ENCODE data around the gene MEDAG.

MEDAG gene

GRCh38 chr13:30895773-30896172, 10.3 kb upstream of the MEDAG start:
- no peak for DNase-seq
- no peak for TF ChIP-seq CTCF (IDR thresholded peaks at IDR 0.05; ENCODE audit: low read depth, low read length)
- H3K36me3 ChIP-seq: no peaks in the 10 kb centered on the region

GRCh38 chr13:30898070-30898469, 8.0 kb upstream of the MEDAG start:
- no peaks in the 10 kb centered on the region for H3K36me3 ChIP-seq

More at GRCh38 chr13:30895773-30896172, 10.3 kb upstream of the MEDAG start:
- no peaks in the 10 kb centered on the region for H3K27me3 ChIP-seq (ENCODE audit: insufficient read depth, low read depth, severe bottlenecking)
- no peak overlapping the region for H3K4me3 ChIP-seq (ENCODE audit: low read depth, low read length)
- H3K9me3 ChIP-seq (ENCODE audit: severe bottlenecking): no peaks in the 10 kb centered on the region
- no peak overlapping the region for H3K27ac ChIP-seq

GRCh38 chr13:30898678-30899241, 7.3 kb upstream of the MEDAG start:
- no peaks in the 10 kb centered on the region for H3K36me3 ChIP-seq
- H3K27ac ChIP-seq: no peak overlapping the region
- no peak for DNase-seq
- H3K27me3 ChIP-seq (ENCODE audit: insufficient read depth, low read depth, severe bottlenecking): no peaks in the 10 kb centered on the region
- no peak overlapping the region for H3K4me3 ChIP-seq (ENCODE audit: low read depth, low read length)
- no peaks in the 10 kb centered on the region for H3K9me3 ChIP-seq (ENCODE audit: severe bottlenecking)
- TF ChIP-seq CTCF (IDR thresholded peaks at IDR 0.05; ENCODE audit: low read depth, low read length): no peak

More at GRCh38 chr13:30898070-30898469, 8.0 kb upstream of the MEDAG start:
- DNase-seq: no peak
- Histone ChIP-seq H3K27me3 (ENCODE audit: insufficient read depth, low read depth, severe bottlenecking) (no peaks in the 10 kb centered on the region), H3K4me3 (ENCODE audit: low read depth, low read length) (no peak overlapping the region), H3K9me3 (ENCODE audit: severe bottlenecking) (no peaks in the 10 kb centered on the region), H3K27ac (no peak overlapping the region)
- no peak for TF ChIP-seq CTCF (IDR thresholded peaks at IDR 0.05; ENCODE audit: low read depth, low read length)

DNA sequence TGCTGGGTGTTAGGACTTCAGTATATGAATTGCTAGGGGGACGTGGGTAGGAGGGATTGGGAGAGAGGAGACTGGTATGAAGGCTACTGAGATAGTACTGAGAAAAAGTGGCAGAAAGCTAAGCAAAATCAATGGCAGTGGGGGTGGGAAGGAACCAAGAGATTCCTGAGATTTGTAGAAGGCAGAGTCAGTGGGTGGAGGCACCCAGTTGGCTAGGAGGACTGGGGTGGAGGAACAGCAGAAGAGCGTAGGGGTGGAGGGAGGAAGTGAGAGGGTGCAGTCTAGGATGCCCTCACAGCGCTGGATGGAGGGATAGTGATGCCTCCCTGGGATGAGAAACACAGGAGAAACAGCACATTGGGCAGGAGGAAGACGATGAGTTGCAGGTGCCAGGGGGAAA, 5.6 kb upstream of the MEDAG start:
- no peaks in the 10 kb centered on the region for H3K9me3 ChIP-seq (ENCODE audit: severe bottlenecking)
- no peak for DNase-seq
- no peak overlapping the region for H3K4me3 ChIP-seq (ENCODE audit: low read depth, low read length)
- no peak for TF ChIP-seq CTCF (IDR thresholded peaks at IDR 0.05; ENCODE audit: low read depth, low read length)
- no peaks in the 10 kb centered on the region for H3K36me3 ChIP-seq
- no peak overlapping the region for H3K27ac ChIP-seq
- H3K27me3 ChIP-seq (ENCODE audit: insufficient read depth, low read depth, severe bottlenecking): no peaks in the 10 kb centered on the region

GRCh38 chr13:30900952-30901749, 4.9 kb upstream of the MEDAG start:
- no peak for DNase-seq
- H3K4me3 ChIP-seq (ENCODE audit: low read depth, low read length): no peak overlapping the region

More at GRCh38 chr13:30900952-30901749, 4.9 kb upstream of the MEDAG start:
- TF ChIP-seq CTCF (IDR thresholded peaks at IDR 0.05; ENCODE audit: low read depth, low read length): no peak
- Histone ChIP-seq H3K27me3 (ENCODE audit: insufficient read depth, low read depth, severe bottlenecking) (no peaks in the 10 kb centered on the region), H3K27ac (no peak overlapping the region), H3K9me3 (ENCODE audit: severe bottlenecking) (no peaks in the 10 kb centered on the region), H3K36me3 (no peaks in the 10 kb centered on the region)
